ENCODE results near the gene RBBP6. TPM values are rescaled to one million over a fixed set of nuclear protein-coding genes. Genes with fewer than 3 reads are reported as not detected.
A peak's percentile ranks its signal among the peaks of the same experiment; 100 is the strongest.

Gene RBBP6
- total RNA-seq, 1 experiment from 2014 or later: 54.8 TPM

DNA sequence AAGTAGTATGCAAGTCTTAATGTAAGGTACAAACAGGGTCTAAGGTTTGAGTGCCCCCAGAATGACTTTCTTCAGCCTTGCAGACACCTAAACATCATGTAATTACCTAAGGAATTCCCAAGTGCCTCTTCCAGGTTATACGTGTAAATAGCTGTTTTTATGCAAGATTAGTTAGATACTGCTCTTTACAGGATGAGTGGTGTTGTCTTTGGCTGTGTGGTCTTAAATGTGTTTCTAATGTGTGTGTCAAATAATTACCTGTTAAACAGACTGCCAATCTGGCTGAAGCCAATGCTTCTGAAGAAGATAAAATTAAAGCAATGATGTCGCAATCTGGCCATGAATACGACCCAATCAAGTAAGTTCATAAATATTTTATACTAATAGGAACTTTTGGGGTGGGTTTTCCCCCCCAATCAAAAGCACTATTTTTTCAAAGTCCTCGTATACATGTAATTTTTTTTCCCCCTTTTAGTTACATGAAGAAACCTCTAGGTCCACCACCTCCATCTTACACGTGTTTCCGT, 16.0 kb downstream of the RBBP6 start:
- Mint-ChIP-seq H3K4me3 (no peak overlapping the region), H3K36me3 (ENCODE audit: insufficient read depth in 1 of 3, low read depth in 3 of 3) (peaks cover 20 to 57% (median 55%) of the 10 kb centered on the region in 3 experiments; a peak in 6 of 7 replicates), H3K9me3 (no peaks in the 10 kb centered on the region), H3K27ac (peak overlapping the region in 1 of 3 experiments; percentile 49; a peak in 1 of 7 replicates), H3K27me3 (ENCODE audit: low read depth) (no peaks in the 10 kb centered on the region), H3K4me1 (0 out of 4 replicates have a peak, but pooled peaks cover 0 to 2% of the 10 kb centered on the region in 2 experiments)
- Histone ChIP-seq H3K18ac (ENCODE audit: insufficient read length, low read depth, low read length) (no peak overlapping the region), H3K27ac (ENCODE audit: insufficient read length, low read depth, low read length) (no peak overlapping the region), H3K4me2 (ENCODE audit: insufficient read depth, insufficient read length, low read length) (no peak overlapping the region), H3K4me1 (ENCODE audit: insufficient read depth, low read length) (no peaks in the 10 kb centered on the region), H3K9ac (ENCODE audit: extremely low read depth, insufficient read length, low read length) (no peak overlapping the region), H3K23me2 (ENCODE audit: insufficient read length, low read depth, low read length, poor library complexity, severe bottlenecking) (no peaks in the 10 kb centered on the region), H4K5ac (ENCODE audit: insufficient read length, low read depth, low read length) (no peak overlapping the region), H2AFZ (ENCODE audit: low read length) (no peak overlapping the region), H2AK5ac (ENCODE audit: insufficient read length, low read length) (no peak overlapping the region), H3K4ac (ENCODE audit: low read depth, low read length) (no peak overlapping the region), H2BK120ac (ENCODE audit: low read depth, low read length, poor library complexity, severe bottlenecking) (no peak overlapping the region), H2BK20ac (ENCODE audit: low read depth, low read length, poor library complexity, severe bottlenecking) (no peak overlapping the region), H2BK12ac (ENCODE audit: insufficient read length, low read depth, low read length) (no peak overlapping the region), H2BK5ac (ENCODE audit: insufficient read length, low read length) (no peak overlapping the region), H2BK15ac (ENCODE audit: low read depth, low read length) (no peak overlapping the region), H3K79me1 (ENCODE audit: insufficient read depth, low read depth, low read length, poor library complexity, severe bottlenecking) (no peaks in the 10 kb centered on the region), H4K20me1 (ENCODE audit: control insufficient read depth, insufficient read depth, insufficient read length) (no peaks in the 10 kb centered on the region), H3K14ac (ENCODE audit: insufficient read depth, low read length) (no peak overlapping the region), H3K56ac (ENCODE audit: insufficient read length, low read depth, low read length) (no peak overlapping the region), H4K8ac (replicated peaks; ENCODE audit: insufficient read length, low read depth, low read length) (no peak overlapping the region), H4K91ac (ENCODE audit: insufficient read length, low read depth, low read length) (no peak overlapping the region), H3K79me2 (ENCODE audit: insufficient read depth, low read length) (no peaks in the 10 kb centered on the region), H3K27me3 (ENCODE audit: insufficient read depth, low read length) (no peaks in the 10 kb centered on the region), H3T11ph (ENCODE audit: low read length) (no peak overlapping the region), H3K9me3 (ENCODE audit: control insufficient read depth, low read depth, low read length) (no peaks in the 10 kb centered on the region), H3K23ac (ENCODE audit: insufficient read length, low read depth, low read length) (no peak overlapping the region)
- WGBS (ENCODE audit: extremely low coverage, insufficient read length, low lambda C conversion rate): no CpG with 5 or more reads among the region's 6 CpGs
- TF ChIP-seq, protein P1, sequence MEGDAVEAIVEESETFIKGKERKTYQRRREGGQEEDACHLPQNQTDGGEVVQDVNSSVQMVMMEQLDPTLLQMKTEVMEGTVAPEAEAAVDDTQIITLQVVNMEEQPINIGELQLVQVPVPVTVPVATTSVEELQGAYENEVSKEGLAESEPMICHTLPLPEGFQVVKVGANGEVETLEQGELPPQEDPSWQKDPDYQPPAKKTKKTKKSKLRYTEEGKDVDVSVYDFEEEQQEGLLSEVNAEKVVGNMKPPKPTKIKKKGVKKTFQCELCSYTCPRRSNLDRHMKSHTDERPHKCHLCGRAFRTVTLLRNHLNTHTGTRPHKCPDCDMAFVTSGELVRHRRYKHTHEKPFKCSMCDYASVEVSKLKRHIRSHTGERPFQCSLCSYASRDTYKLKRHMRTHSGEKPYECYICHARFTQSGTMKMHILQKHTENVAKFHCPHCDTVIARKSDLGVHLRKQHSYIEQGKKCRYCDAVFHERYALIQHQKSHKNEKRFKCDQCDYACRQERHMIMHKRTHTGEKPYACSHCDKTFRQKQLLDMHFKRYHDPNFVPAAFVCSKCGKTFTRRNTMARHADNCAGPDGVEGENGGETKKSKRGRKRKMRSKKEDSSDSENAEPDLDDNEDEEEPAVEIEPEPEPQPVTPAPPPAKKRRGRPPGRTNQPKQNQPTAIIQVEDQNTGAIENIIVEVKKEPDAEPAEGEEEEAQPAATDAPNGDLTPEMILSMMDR (conservative IDR thresholded peaks at IDR 0.05): no peak
- no peak for DNase-seq

Data from H9 (cell line).